Activated CD4-positive, alpha-beta memory T cell treated with anti-CD3 and anti-CD28 coated beads for 36 hours (primary cell): ENCODE measurements around the gene HOXC5. TPM values are rescaled to one million over a fixed set of nuclear protein-coding genes. Genes with fewer than 3 reads are reported as not detected.

Experiments
- CTCF ChIA-PET: fragments of 350-600 bp; sonication (Branson Sonifier 250); formaldehyde crosslinking; loops from one replicate; lab custom pipeline; 2021; ENCODE audit warnings: antibody characterized with exemption, inconsistent platforms; lab: Charles Lee
- POLR2A ChIA-PET: fragments of 350-600 bp; sonication (Branson Sonifier 250); formaldehyde crosslinking; loops from one replicate; lab custom pipeline; 2021; ENCODE audit warnings: antibody characterized with exemption; lab: Charles Lee
- DNase-seq: peaks from one replicate; pipeline ENCODE4 v3.0.0-alpha.2; 2020
- H3K27ac Mint-ChIP-seq: one replicate; pipeline ENCODE4 v1.8.0; 2021; ENCODE audit warnings: mixed read lengths
- H3K27me3 Mint-ChIP-seq: one replicate; pipeline ENCODE4 v1.8.0; 2021; ENCODE audit warnings: mixed read lengths
- H3K36me3 Mint-ChIP-seq: one replicate; pipeline ENCODE4 v1.8.0; 2021; ENCODE audit warnings: mixed read lengths
- H3K4me1 Mint-ChIP-seq: one replicate; pipeline ENCODE4 v1.8.0; 2021; ENCODE audit warnings: low read depth, mixed read lengths
- H3K4me3 Mint-ChIP-seq: one replicate; pipeline ENCODE4 v1.8.0; 2021; ENCODE audit warnings: mild to moderate bottlenecking, mixed read lengths
- H3K9me3 Mint-ChIP-seq: one replicate; pipeline ENCODE4 v1.8.0; 2021; ENCODE audit warnings: mixed read lengths
- intact Hi-C: fragments of 100-400 bp; cut with micrococcal nuclease; formaldehyde crosslinking; loops from one replicate; pipeline ENCODE4 v1.15.1; 2023
- total RNA-seq, 2 experiments: library from RNA; stranded (reverse); gene quantifications; one replicate each; pipeline ENCODE4 v1.2.3, GENCODE V29; 2021

Gene HOXC5
- total RNA-seq, 2 experiments from 2014 or later: not detected

- H3K9me3 Mint-ChIP-seq: no peaks in the 10 kb centered on the region
- peaks cover 20% of the 10 kb centered on the region for H3K4me1 Mint-ChIP-seq
- DNase-seq: no peak
- POLR2A ChIA-PET: no interaction called here
- H3K4me3 Mint-ChIP-seq: no peak overlapping the region
- intact Hi-C loops: loop anchor here (2.0 to 5.0 kb wide), 2 partner anchors 16 to 34 kb away; partner anchors contain the start of gene HOXC5
- H3K27ac Mint-ChIP-seq: no peak overlapping the region
- CTCF ChIA-PET: interaction anchor here (0.9 to 2.8 kb wide), 10 partner anchors 9 to 198 kb away, joined by 3 to 26 read pairs (median 10); partner anchors contain the start of genes HOXC10 and HOXC5
- H3K27me3 Mint-ChIP-seq: peaks cover 64% of the 10 kb centered on the region
- H3K36me3 Mint-ChIP-seq: no peaks in the 10 kb centered on the region
These were observed 16.3 kb upstream of the HOXC5 start for GRCh38 chr12:54016478-54016964.

GRCh38 chr12:54017027-54017788 is 15.6 kb upstream of the HOXC5 start:
- H3K36me3 Mint-ChIP-seq: no peaks in the 10 kb centered on the region
- ChIA-PET CTCF (interaction anchor here (0.7 to 2.8 kb wide), 15 partner anchors 9 to 271 kb away, joined by 3 to 26 read pairs (median 5); partner anchors contain the start of genes HOXC10, HOXC5 and HOXC8), POLR2A (interaction anchor here (1.0 kb wide), 1 partner anchor 11 kb away, joined by 3 read pairs; no protein-coding TSS in a partner anchor)
- DNase-seq: no peak
- no peaks in the 10 kb centered on the region for H3K9me3 Mint-ChIP-seq
- H3K4me3 Mint-ChIP-seq: peak overlapping the region; percentile 72
- peaks cover 69% of the 10 kb centered on the region for H3K27me3 Mint-ChIP-seq
- intact Hi-C loops: loop anchor here (2.0 to 5.0 kb wide), 2 partner anchors 16 to 35 kb away; partner anchors contain the start of gene HOXC5
- H3K27ac Mint-ChIP-seq: no peak overlapping the region
- H3K4me1 Mint-ChIP-seq: peaks cover 19% of the 10 kb centered on the region

GRCh38 chr12:54017878-54018467 is 14.9 kb upstream of the HOXC5 start:
- Mint-ChIP-seq H3K4me3 (peak overlapping the region; percentile 72), H3K36me3 (no peaks in the 10 kb centered on the region), H3K27ac (no peak overlapping the region), H3K27me3 (peaks cover 69% of the 10 kb centered on the region), H3K9me3 (no peaks in the 10 kb centered on the region), H3K4me1 (peaks cover 19% of the 10 kb centered on the region)
- peak; percentile 73 for DNase-seq
- intact Hi-C loops: loop anchor here (2.0 to 5.0 kb wide), 2 partner anchors 15 to 36 kb away; partner anchors contain the start of gene HOXC5
- POLR2A ChIA-PET: interaction anchor here (1.0 kb wide), 1 partner anchor 11 kb away, joined by 3 read pairs; no protein-coding TSS in a partner anchor
- CTCF ChIA-PET: interaction anchor here (0.7 to 2.8 kb wide), 14 partner anchors 9 to 271 kb away, joined by 3 to 26 read pairs (median 6); partner anchors contain the start of genes HOXC10, HOXC5 and HOXC8

- no peak for DNase-seq
- ChIA-PET CTCF (interaction anchor here (0.7 to 2.2 kb wide), 4 partner anchors 13 to 183 kb away, joined by 3 to 11 read pairs (median 10); partner anchors contain the start of gene HOXC10), POLR2A (no interaction called here)
- H3K4me3 Mint-ChIP-seq: peak overlapping the region; percentile 72
- peaks cover 69% of the 10 kb centered on the region for H3K27me3 Mint-ChIP-seq
- no peaks in the 10 kb centered on the region for H3K9me3 Mint-ChIP-seq
- intact Hi-C loops: loop anchor here (5.0 kb wide), 1 partner anchor 36 kb away; no protein-coding TSS in a partner anchor
- peaks cover 19% of the 10 kb centered on the region for H3K4me1 Mint-ChIP-seq
- no peaks in the 10 kb centered on the region for H3K36me3 Mint-ChIP-seq
- H3K27ac Mint-ChIP-seq: no peak overlapping the region
These were observed 14.3 kb upstream of the HOXC5 start for GRCh38 chr12:54018468-54018984.

GRCh38 chr12:54019091-54019811 is 13.6 kb upstream of the HOXC5 start:
- Mint-ChIP-seq H3K36me3 (no peaks in the 10 kb centered on the region), H3K27ac (no peak overlapping the region), H3K4me3 (no peak overlapping the region), H3K27me3 (peaks cover 70% of the 10 kb centered on the region), H3K9me3 (no peaks in the 10 kb centered on the region), H3K4me1 (peaks cover 19% of the 10 kb centered on the region)
- intact Hi-C loops: loop anchor here (5.0 kb wide), 1 partner anchor 37 kb away; no protein-coding TSS in a partner anchor
- CTCF ChIA-PET: no interaction called here
- POLR2A ChIA-PET: no interaction called here
- no peak for DNase-seq

- no peak overlapping the region for H3K4me3 Mint-ChIP-seq
- no peak for DNase-seq
- peaks cover 67% of the 10 kb centered on the region for H3K27me3 Mint-ChIP-seq
- no peaks in the 10 kb centered on the region for H3K36me3 Mint-ChIP-seq
- no peak overlapping the region for H3K27ac Mint-ChIP-seq
- intact Hi-C loops: loop anchor here (5.0 kb wide), 1 partner anchor 38 kb away; no protein-coding TSS in a partner anchor
- peaks cover 11% of the 10 kb centered on the region for H3K4me1 Mint-ChIP-seq
- ChIA-PET CTCF (interaction anchor here (0.6 kb wide), 1 partner anchor 187 kb away, joined by 3 read pairs; no protein-coding TSS in a partner anchor), POLR2A (no interaction called here)
- no peaks in the 10 kb centered on the region for H3K9me3 Mint-ChIP-seq
These were observed 12.8 kb upstream of the HOXC5 start for GRCh38 chr12:54019924-54020590.

GRCh38 chr12:54020591-54021405 is 12.1 kb upstream of the HOXC5 start:
- DNase-seq: no peak
- no peak overlapping the region for H3K4me3 Mint-ChIP-seq
- H3K27ac Mint-ChIP-seq: no peak overlapping the region
- H3K36me3 Mint-ChIP-seq: no peaks in the 10 kb centered on the region
- H3K9me3 Mint-ChIP-seq: no peaks in the 10 kb centered on the region
- intact Hi-C loops: no loop called here
- ChIA-PET CTCF (interaction anchor here (0.6 kb wide), 1 partner anchor 187 kb away, joined by 3 read pairs; no protein-coding TSS in a partner anchor), POLR2A (no interaction called here)
- H3K4me1 Mint-ChIP-seq: peaks cover 7% of the 10 kb centered on the region
- peaks cover 66% of the 10 kb centered on the region for H3K27me3 Mint-ChIP-seq

GRCh38 chr12:54021432-54022013 is 11.3 kb upstream of the HOXC5 start:
- H3K4me3 Mint-ChIP-seq: no peak overlapping the region
- H3K9me3 Mint-ChIP-seq: no peaks in the 10 kb centered on the region
- POLR2A ChIA-PET: no interaction called here
- no peak overlapping the region for H3K27ac Mint-ChIP-seq
- CTCF ChIA-PET: interaction anchor here (2.7 kb wide), 1 partner anchor 11 kb away, joined by 24 read pairs; the partner anchor contains the start of gene HOXC5
- H3K27me3 Mint-ChIP-seq: peaks cover 67% of the 10 kb centered on the region
- no peaks in the 10 kb centered on the region for H3K36me3 Mint-ChIP-seq
- DNase-seq: no peak
- H3K4me1 Mint-ChIP-seq: peaks cover 7% of the 10 kb centered on the region
- intact Hi-C loops: no loop called here

- intact Hi-C loops: no loop called here
- Mint-ChIP-seq H3K27me3 (peaks cover 69% of the 10 kb centered on the region), H3K4me1 (peaks cover 5% of the 10 kb centered on the region), H3K9me3 (no peaks in the 10 kb centered on the region), H3K4me3 (no peak overlapping the region), H3K36me3 (no peaks in the 10 kb centered on the region), H3K27ac (no peak overlapping the region)
- no peak for DNase-seq
- ChIA-PET CTCF (interaction anchor here (0.6 to 2.7 kb wide), 8 partner anchors 9 to 191 kb away, joined by 3 to 24 read pairs (median 6); partner anchors contain the start of genes HOXC5 and HOXC8), POLR2A (no interaction called here)
These were observed 9.6 kb upstream of the HOXC5 start for GRCh38 chr12:54022960-54023884.
